Calu3 (cell line): ENCODE measurements around the gene BMPR1B. TPM values are rescaled to one million over a fixed set of nuclear protein-coding genes. Genes with fewer than 3 reads are reported as not detected.

ENCODE experiments used
- BruUV-seq: library from RNA; stranded (reverse); fragments of 400-500 nt; replicated peaks from 2 replicates; lab custom pipeline; 2021; lab: Mats Ljungman, UMichigan
- CTCF ChIA-PET: fragments of 300-600 bp; sonication (Branson Sonifier 250); formaldehyde crosslinking; loops from one replicate; lab custom pipeline; 2022; ENCODE audit warnings: antibody characterized with exemption; lab: Charles Lee
- DNase-seq: peaks from one replicate; pipeline ENCODE4 v3.0.0; 2022
- H3K27ac Mint-ChIP-seq: one replicate; pipeline ENCODE4 v1.8.0; 2022; ENCODE audit warnings: mixed read lengths; ENCODE audit not compliant: unreplicated experiment
- H3K27me3 Mint-ChIP-seq: one replicate; pipeline ENCODE4 v1.8.0; 2022; ENCODE audit warnings: mixed read lengths; ENCODE audit not compliant: unreplicated experiment
- H3K36me3 Mint-ChIP-seq: one replicate; pipeline ENCODE4 v1.8.0; 2022; ENCODE audit warnings: mild to moderate bottlenecking, moderate library complexity, mixed read lengths; ENCODE audit not compliant: insufficient read depth, unreplicated experiment
- H3K4me1 Mint-ChIP-seq: one replicate; pipeline ENCODE4 v1.8.0; 2022; ENCODE audit warnings: mild to moderate bottlenecking, low read depth, mixed read lengths; ENCODE audit not compliant: unreplicated experiment
- H3K4me3 Mint-ChIP-seq: one replicate; pipeline ENCODE4 v1.8.0; 2022; ENCODE audit warnings: mild to moderate bottlenecking, low read depth, moderate library complexity, mixed read lengths; ENCODE audit not compliant: unreplicated experiment
- H3K9me3 Mint-ChIP-seq: one replicate; pipeline ENCODE4 v1.8.0; 2022; ENCODE audit warnings: low read depth, mixed read lengths; ENCODE audit not compliant: unreplicated experiment
- CTCF ChIP-seq: fragments of 200-600 bp; IDR thresholded peaks from one replicate; pipeline ENCODE4 v1.8.0; 2022; ENCODE audit warnings: antibody characterized with exemption; ENCODE audit not compliant: unreplicated experiment
- intact Hi-C: fragments of 100-400 bp; cut with micrococcal nuclease; formaldehyde crosslinking; loops from one replicate; pipeline ENCODE4 v1.10.0; 2022; ENCODE audit not compliant: unreplicated experiment
- total RNA-seq: library from RNA; stranded (reverse); gene quantifications from 2 replicates; pipeline ENCODE4 v1.2.3, GENCODE V29; 2022

BMPR1B gene
- total RNA-seq, 1 experiment from 2014 or later = 9.2 TPM

- no TSS peak for BruUV-seq
- DNase-seq = no peak
- Mint-ChIP-seq H3K9me3 (peaks cover 3% of the 10 kb centered on the region), H3K4me1 (no peaks in the 10 kb centered on the region), H3K27me3 (no peaks in the 10 kb centered on the region), H3K27ac (no peak overlapping the region), H3K36me3 (no peaks in the 10 kb centered on the region), H3K4me3 (no peak overlapping the region)
- no peak for TF ChIP-seq CTCF
- intact Hi-C loops = no loop called here
- CTCF ChIA-PET = no interaction called here
These were observed 310.6 kb downstream of the BMPR1B start for GRCh38 chr4:95068401-95068800.

GRCh38 chr4:95068818-95069478 is 311.2 kb downstream of the BMPR1B start:
- Mint-ChIP-seq H3K27ac (no peak overlapping the region), H3K4me1 (no peaks in the 10 kb centered on the region), H3K27me3 (no peaks in the 10 kb centered on the region), H3K9me3 (peaks cover 3% of the 10 kb centered on the region), H3K36me3 (no peaks in the 10 kb centered on the region), H3K4me3 (no peak overlapping the region)
- no TSS peak for BruUV-seq
- no peak for TF ChIP-seq CTCF
- DNase-seq = no peak
- intact Hi-C loops = no loop called here
- CTCF ChIA-PET = no interaction called here

- Mint-ChIP-seq H3K27me3 (no peaks in the 10 kb centered on the region), H3K36me3 (no peaks in the 10 kb centered on the region), H3K9me3 (peaks cover 3% of the 10 kb centered on the region), H3K27ac (no peak overlapping the region), H3K4me3 (no peak overlapping the region), H3K4me1 (peaks cover 7% of the 10 kb centered on the region)
- no peak for DNase-seq
- intact Hi-C loops = no loop called here
- CTCF ChIA-PET = no interaction called here
- no peak for TF ChIP-seq CTCF
- no TSS peak for BruUV-seq
These were observed 314.1 kb downstream of the BMPR1B start for GRCh38 chr4:95071851-95072250.

GRCh38 chr4:95073646-95074045 is 315.9 kb downstream of the BMPR1B start:
- H3K36me3 Mint-ChIP-seq = no peaks in the 10 kb centered on the region
- no TSS peak for BruUV-seq
- CTCF ChIA-PET = no interaction called here
- no peaks in the 10 kb centered on the region for H3K27me3 Mint-ChIP-seq
- H3K27ac Mint-ChIP-seq = no peak overlapping the region
- intact Hi-C loops = no loop called here
- peaks cover 3% of the 10 kb centered on the region for H3K9me3 Mint-ChIP-seq
- peaks cover 9% of the 10 kb centered on the region for H3K4me1 Mint-ChIP-seq
- DNase-seq = no peak
- no peak overlapping the region for H3K4me3 Mint-ChIP-seq
- TF ChIP-seq CTCF = no peak
